GM12891 (cell line): ENCODE measurements around the gene P3H3.

Source experiments
- POLR2A ChIP-seq: IDR thresholded peaks from 2 replicates; pipeline ENCODE4 v1.6.1; 2011; ENCODE audit warnings: low read depth, low read length, control low read depth
- POLR2AphosphoS5 ChIP-seq: IDR thresholded peaks from 2 replicates; pipeline ENCODE4 v1.6.1; 2011; ENCODE audit warnings: low read depth, low read length, control low read depth

DNA sequence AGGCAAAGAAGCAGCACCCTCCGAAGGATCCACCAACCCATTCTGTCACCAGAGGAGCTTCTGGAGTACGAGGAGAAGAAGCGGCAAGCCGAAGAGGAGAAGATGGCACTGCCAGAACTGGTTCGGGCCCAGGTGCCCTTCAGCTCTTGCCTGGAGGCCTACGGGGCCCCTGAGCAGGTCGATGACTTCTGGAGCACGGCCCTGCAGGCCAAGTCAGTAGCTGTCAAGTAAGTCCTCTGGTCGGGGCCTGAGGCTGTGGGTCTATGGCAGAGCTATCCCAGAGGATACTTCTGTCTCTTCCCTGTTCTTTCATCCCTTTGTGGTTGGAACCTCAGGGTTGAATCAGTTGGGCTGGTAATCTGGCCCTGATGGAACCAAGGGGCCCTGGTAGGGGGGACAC, 33.2 kb downstream of the P3H3 start:
- TF ChIP-seq POLR2A (no peak), POLR2AphosphoS5 (no peak)
